IPS-NIHi7 (cell line): ENCODE measurements around the gene B3GNT2.

ENCODE experiments used
- DNase-seq: peaks from one replicate; pipeline ENCODE4 v3.0.0; 2012; ENCODE audit warnings: mixed read lengths; ENCODE audit errors: extremely low spot score

B3GNT2 gene

DNA sequence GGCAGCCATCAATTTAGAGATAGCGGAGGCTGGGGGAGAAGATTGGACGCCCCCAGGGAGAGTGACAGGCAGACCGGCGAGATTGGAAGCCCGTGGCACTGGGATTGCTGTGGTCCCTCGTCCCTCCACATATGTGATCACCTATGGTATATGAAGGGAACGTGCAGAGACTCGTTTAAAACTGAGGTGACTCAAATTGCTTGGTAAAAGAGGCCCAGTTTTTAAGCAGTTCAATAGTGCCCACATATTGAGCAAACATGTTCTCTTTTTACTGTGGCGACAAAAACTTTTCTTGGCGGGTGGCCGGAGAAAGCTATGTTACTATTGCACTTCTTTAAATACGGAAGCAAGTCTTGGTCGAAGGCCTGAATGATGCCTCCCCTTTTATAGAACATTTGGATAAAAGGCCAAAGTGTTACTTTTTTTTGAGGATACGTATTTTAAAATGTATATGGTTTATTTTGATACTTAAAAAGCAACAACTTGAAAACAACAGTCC lies 9.1 kb downstream of the B3GNT2 start:
- DNase-seq = no peak

- no peak for DNase-seq
Measured at GRCh38 chr2:62205554-62205953, 9.6 kb downstream of the B3GNT2 start.

DNA sequence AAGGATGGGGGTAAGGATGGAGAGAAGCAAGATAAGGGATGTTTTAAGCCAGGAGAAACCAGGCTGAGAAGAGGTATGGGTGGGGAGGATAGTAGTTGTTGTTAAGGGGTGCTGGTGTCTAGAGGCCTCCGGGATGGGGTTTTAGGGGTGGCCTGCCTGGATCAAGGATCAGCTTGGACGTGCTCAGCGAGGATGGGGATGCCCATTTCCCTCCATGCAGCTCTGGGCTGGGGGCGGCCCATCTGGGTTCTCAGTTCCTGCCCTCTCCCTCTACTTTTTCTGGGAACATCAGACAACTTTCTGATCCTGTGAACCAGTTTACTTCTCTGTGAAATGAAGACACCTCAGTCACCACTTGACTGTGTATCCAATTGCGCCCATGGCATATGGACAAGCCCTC lies 10.1 kb downstream of the B3GNT2 start:
- DNase-seq = no peak

DNA sequence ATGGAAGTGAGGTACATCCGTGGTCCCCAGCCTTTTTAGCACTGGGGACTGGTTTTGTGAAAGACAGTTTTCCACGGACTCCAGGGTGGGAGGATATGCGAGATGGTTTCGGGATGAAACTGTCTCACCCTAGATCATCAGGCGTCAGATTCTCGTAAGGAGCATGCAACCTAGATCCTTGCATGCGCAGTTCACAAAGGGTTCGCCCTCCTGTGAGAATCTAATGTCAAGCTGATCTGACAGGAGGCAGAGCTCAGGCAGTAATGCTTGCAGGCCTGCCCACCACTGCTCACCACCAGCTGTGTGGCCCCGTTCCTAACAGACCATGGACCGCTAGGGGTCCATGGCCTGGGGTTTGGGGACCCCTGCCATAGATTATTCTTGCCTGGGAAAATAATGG lies 11.6 kb downstream of the B3GNT2 start:
- no peak for DNase-seq

DNA sequence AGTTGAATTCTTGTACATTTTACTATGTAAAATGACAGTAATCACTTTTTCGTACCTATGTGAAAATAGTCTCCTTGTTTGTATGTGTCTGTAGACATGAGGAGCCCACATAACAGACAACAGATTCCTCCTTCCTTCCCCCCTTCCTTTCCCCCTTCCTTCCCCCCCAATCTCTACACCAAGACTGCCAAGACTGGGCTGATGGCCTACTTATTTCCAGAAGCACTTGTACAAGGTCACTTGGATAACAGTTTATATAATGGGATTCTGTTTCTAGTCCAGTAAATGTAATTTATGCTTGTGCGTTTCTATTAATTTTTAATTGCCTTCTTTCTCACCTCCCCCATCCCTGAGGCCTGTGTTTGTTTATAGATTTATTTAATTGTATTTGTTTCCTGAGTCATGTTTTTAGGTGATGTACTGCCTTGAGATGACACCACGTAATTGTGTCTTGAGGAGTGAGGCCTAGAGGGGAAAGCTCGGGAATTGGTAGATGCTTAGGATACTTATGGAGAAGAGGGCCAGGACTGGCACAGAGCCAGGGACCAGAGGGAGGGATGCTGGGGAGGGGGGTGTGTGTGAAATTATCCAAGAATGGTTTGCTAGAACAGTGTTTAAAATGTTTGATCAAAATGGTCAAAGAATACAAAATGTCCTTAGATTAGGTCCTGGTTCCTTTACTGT lies 12.3 kb downstream of the B3GNT2 start:
- no peak for DNase-seq

GRCh38 chr2:62208758-62209114 lies 12.8 kb downstream of the B3GNT2 start:
- no peak for DNase-seq

DNA sequence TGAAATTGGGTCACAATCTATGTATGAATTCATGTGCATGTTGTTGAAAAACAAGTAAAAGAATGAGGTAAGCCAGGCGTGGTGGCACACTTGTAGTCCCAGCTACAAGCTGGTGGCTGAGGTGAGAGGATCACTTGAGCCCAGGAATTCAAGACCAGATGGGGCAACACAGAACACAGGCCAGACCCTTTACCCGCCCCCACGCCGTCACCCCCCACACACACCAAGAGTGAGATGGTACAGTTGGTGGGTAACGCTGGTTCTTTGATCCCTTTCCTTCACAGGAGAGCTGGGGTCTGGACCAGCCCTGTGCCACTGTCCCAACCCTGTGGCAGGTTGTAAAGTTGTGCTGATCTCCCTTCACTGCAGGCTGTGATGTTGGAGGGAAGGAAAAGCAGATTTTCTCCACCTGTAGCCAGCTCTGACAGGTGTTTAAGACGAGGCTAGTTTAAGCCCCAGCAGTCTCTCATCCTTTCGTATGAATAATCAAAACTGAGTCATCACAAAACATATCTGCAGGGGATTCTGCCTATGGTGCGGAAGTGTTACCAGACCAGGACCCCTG lies 13.6 kb downstream of the B3GNT2 start:
- DNase-seq = no peak

DNA sequence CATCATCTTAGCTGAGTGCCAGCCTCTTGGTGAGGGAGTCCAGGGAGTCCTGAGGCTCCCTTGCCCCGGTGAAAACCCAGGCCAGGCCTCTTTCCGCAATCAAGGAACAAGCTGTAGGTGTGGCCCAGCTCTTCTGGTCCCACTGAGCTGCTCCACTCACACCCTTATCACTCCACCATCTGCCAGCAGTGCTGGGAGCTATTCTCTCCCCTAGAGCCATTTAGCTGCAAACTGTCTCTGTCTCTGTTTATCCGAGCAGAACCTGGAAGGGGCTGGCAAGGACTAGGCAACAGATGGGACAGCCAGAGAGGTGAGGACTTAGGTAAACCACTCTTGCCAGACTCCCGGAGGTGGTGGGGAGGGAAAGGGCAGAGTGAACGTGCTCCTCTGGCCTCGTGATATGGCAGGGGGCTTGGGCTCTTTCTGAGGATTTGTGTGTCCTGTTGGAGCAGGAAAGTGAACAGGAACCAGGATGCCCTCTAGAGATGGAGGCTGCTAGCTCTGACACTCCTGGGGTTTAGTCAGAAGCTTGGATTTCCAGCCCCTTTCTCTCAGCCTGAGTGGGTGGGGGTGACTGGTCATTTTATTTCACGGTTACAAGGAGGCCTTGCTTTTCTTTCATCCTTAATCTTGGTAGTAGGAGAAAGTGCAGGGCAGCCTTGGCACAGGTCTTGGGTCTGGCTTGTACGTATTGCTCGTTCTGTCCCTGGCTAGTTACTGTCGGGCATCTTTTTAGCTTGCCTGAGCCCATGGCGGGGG lies 19.6 kb downstream of the B3GNT2 start:
- DNase-seq = no peak

DNA sequence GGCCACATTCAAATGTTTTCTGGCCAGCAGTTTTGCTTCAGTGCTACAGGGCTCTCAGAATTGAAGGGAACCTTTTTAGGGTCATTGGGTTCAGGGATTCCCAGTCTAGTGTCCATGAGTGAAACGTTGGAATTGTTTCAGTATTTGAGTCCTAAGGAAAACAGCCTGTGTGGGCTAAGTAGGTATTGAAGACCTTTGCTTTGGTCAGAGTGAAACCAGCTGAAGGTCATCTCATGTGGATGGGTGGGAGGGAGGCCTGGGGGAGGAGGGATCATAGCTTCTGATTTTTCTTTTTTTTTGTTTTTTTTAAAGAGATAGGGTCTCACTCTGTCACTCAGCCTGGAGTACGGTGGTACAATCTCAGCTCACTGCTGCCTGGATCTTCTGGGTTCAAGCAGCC lies 20.2 kb downstream of the B3GNT2 start:
- no peak for DNase-seq

GRCh38 chr2:62216616-62217015 lies 20.7 kb downstream of the B3GNT2 start:
- no peak for DNase-seq

DNA sequence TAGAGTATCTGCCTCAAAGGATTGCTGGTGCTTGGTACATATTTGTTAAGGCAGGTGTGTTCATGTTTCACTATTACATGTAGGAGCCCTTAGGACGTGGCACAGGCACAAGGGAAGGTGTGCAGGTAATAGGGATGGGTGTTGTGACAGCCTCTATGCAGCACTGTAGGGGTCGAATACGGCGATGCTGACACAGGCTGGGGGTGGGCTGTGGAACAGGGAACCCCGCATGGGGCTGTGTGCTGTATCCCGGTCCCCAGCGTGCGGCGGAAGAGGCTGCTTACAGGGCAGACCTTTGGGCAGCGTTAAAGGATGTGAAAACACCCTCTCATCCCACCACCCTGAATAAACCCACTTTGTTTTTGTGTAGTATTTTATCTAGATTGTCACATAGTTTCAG lies 21.5 kb downstream of the B3GNT2 start:
- no peak for DNase-seq

DNA sequence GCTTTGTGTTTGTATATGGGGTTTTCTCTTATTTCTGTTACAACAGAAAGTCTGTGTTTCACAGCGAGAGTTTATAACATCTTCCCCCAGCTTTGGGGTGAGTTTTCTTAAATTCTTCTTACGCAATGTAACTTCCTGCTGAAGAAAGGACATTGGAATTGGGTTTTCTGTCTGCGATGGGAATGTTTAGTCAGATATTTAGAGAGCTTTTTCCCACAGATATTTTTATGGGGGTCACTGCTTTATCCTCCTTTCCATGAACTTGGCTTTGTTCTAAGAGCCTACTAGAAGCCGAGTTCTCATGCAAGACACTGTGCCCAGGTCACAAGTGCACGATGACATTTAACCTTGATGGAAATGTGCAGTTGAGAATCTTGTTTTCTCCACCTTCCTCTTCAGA lies 22.1 kb downstream of the B3GNT2 start:
- no peak for DNase-seq

GRCh38 chr2:62219407-62220159 lies 23.7 kb downstream of the B3GNT2 start:
- DNase-seq = no peak

DNA sequence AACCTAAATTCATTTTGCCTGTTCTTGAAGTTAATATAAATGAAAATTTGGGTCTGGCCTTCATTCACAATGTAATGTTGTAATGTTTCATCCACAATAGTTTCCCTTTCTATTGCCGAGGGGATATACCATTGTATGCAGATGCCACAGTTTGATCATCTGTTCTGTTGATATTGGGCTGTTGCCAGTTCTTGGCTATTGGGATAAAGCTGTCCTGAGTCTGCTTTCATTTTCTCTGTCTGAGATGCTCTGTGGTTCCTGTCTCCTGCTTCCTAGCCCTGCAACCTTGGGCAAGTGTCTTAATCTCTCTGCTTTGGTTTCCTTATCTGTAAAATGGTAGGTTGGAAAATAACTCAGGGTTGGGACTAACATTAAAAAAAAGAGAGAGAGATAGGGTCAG lies 25.2 kb downstream of the B3GNT2 start:
- no peak for DNase-seq

DNA sequence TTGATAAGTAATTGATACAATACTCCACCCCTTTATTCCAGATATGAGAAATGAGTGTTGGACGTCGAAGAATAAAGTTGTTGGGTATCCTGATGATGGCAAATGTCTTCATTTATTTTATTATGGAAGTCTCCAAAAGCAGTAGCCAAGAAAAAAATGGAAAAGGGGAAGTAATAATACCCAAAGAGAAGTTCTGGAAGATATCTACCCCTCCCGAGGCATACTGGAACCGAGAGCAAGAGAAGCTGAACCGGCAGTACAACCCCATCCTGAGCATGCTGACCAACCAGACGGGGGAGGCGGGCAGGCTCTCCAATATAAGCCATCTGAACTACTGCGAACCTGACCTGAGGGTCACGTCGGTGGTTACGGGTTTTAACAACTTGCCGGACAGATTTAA lies 26.3 kb downstream of the B3GNT2 start:
- DNase-seq = no peak

- DNase-seq = no peak
Measured at GRCh38 chr2:62222674-62223073, 26.8 kb downstream of the B3GNT2 start.

- no peak for DNase-seq
Measured at GRCh38 chr2:62224976-62225375, 29.1 kb downstream of the B3GNT2 start.

DNA sequence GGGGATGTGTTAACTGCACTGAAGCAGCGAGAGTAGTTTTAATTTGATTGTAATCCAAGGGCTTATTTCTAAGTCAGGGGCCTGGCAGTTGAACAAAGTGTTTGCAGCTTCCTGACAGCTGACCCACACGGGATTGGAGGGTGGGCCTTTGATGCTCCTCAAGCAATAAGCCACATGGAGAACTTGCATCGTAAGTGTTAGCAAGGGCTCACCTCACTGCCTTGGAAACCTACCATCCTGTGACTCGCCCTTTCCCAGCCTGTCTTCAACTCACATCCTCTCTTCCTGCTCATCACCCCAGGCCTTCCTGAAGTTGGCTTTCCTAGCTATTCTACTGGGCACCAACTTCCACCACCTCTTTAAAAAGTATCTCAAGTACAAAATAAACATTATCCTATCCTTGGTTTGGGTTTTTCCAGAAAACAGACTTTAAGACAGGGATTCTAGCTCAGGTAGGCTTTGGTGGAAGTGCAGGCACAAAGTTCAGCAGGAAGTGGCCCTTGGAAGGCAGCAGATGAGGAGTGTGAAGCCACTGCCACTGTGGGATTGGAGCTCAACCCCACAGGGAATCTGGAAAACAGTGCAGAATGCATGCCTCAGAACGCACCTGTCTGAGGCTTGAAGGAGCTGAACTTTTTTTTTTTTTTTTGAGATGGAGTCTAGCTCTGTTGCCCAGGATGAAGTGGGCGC lies 31.6 kb downstream of the B3GNT2 start:
- DNase-seq = no peak

- no peak for DNase-seq
Measured at GRCh38 chr2:62229082-62229605, 33.2 kb downstream of the B3GNT2 start.

- no peak for DNase-seq
Measured at GRCh38 chr2:62231541-62231940, 35.6 kb downstream of the B3GNT2 start.
